ENCODE measurements around the gene SP2.

DNA sequence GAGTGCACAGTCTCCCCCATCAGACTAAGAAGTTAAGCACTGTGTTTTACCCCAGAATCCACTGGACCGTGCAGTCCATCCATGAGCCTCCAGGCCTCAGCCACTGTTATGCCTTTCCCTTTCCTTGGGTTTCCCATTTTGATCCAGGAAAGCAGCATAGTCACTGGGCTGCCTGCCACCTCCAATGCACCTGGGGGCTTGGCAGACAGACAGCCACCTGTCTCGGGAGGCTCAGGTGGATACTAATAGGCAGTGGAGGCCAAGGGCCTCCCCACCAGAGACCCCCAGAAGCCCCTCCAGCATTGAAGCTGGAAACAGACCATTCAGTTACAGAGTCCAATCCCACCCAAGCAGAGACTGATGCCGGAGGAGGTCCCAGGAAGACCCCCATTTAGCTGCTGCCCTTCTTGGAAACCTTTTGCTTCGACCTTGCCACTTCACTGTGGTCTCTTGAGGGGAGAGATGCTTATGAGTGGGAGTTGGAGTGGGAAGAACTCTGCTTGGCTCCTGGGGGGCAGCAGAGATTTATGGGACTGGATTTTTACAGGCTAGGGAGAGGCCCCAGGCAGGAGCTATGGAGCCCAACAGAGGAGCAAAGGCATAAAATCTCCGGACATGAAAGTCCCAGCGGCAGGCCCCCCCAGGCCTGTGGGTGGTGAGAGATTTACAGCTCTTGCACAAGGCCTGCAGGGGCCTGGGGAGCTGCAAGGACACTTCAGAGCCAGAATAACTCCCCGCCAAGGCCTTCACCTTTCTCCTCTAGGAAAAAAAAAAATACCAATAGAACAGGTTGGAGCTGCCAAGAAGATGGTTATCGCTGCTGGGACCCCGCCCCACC lies 12.2 kb upstream of the SP2 start:
- TF ChIP-seq, protein P1, sequence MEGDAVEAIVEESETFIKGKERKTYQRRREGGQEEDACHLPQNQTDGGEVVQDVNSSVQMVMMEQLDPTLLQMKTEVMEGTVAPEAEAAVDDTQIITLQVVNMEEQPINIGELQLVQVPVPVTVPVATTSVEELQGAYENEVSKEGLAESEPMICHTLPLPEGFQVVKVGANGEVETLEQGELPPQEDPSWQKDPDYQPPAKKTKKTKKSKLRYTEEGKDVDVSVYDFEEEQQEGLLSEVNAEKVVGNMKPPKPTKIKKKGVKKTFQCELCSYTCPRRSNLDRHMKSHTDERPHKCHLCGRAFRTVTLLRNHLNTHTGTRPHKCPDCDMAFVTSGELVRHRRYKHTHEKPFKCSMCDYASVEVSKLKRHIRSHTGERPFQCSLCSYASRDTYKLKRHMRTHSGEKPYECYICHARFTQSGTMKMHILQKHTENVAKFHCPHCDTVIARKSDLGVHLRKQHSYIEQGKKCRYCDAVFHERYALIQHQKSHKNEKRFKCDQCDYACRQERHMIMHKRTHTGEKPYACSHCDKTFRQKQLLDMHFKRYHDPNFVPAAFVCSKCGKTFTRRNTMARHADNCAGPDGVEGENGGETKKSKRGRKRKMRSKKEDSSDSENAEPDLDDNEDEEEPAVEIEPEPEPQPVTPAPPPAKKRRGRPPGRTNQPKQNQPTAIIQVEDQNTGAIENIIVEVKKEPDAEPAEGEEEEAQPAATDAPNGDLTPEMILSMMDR (IDR thresholded peaks at IDR 0.05): no peak
- no peak for TF ChIP-seq POLR2A (IDR thresholded peaks at IDR 0.05)
